ENCODE data around the gene LRFN5.

Gene LRFN5

DNA sequence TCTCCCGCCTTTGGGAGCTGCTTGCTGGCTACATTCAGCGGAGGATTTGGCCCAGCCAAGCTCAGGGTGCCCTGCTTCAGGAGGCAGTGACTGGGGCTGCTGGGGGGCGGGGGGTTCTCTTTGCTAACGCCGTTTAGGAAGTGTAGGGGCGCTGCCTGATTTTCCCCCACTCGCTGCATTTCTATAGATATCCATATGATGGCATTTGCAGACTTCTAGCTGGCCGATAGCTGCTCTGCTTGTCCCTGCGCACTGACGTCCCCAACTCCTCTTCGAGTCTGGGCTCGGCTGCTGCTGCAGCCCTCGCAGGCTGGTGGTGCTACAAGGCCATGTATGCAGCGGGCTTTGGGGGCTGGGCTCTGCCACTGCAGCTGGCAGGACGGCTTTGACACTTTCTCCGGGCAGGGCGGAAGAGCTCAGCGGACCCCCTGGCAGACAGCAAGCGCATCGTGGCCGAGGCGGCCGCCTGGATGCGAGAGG, 3.1 kb downstream of the LRFN5 start:
- Mint-ChIP-seq H3K27ac (no peak overlapping the region), H3K36me3 (no peaks in the 10 kb centered on the region), H3K27me3 (peaks cover 70% of the 10 kb centered on the region), H3K4me1 (peaks cover 23% of the 10 kb centered on the region), H3K9me3 (no peaks in the 10 kb centered on the region), H3K4me3 (no peak overlapping the region)
- no peak for ATAC-seq

DNA sequence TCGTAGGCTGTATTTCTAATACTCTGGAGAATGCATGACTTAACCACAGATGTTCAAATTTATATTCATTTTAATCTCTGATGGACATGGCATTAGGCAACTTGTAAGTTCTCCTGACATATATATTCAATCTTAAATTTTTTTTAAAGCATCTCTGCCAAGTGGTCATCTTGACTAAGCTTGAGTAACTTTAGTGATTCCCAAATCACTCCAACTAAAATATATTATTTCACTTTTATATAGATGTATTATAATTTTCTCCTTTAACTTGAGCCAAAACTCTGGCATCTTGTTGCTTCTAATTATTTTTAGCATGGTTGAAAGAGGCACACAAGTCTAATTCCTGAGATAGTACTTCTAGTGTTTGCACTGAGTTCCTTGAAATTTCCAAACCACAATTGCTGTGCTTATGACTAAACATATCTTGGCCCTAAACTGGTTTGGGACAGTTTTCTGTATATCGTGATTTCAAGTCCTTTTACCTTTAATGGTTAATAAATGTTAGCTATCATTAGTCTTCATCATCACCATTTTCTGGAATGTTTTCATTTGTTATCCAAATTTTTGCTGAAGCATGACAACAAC, 8.4 kb downstream of the LRFN5 start:
- Mint-ChIP-seq H3K9me3 (no peaks in the 10 kb centered on the region), H3K27me3 (peaks cover 17% of the 10 kb centered on the region), H3K36me3 (no peaks in the 10 kb centered on the region), H3K4me3 (no peak overlapping the region), H3K27ac (no peak overlapping the region), H3K4me1 (no peaks in the 10 kb centered on the region)
- no peak for ATAC-seq

DNA sequence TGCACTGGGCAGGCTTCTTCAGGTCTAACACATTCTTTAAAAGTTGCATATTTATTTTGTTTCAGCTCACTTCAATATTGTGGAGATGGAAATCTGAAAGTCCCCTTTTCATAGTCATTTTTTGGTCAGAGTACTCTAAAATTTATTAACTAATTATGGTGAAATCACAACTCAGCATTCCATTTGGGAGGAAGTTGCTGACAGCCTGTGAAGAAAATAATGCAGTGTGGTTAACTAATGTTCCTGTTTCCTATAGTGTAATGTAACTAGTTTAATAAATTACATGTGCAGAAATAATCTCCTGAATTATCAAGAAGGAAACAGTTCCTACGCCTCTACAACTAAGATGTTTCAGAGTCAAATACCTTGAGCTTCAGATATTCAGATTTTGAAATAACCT, 17.1 kb downstream of the LRFN5 start:
- ATAC-seq, result no peak
- Mint-ChIP-seq H3K36me3 (no peaks in the 10 kb centered on the region), H3K4me3 (no peak overlapping the region), H3K27ac (no peak overlapping the region), H3K27me3 (no peaks in the 10 kb centered on the region), H3K9me3 (no peaks in the 10 kb centered on the region), H3K4me1 (no peaks in the 10 kb centered on the region)

DNA sequence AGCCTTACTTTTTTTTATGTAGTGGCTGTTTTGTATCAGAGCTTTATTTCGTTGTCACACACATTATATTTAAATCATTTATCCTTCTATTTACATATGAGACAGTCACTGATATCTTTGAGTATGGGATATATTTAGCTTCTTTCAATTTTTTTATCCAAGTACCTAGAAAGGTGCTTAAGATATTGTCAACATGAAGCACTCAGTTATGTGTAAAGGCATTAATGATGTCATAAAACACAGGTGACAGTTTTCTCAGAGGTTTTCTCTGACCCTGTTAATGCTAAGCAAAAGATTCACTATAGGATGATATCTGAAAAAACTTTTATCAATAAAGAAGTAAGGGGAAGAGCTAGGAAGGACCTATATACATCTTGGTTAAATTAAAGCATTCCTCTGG, 23.2 kb downstream of the LRFN5 start:
- H3K9me3 Mint-ChIP-seq, result no peaks in the 10 kb centered on the region

DNA sequence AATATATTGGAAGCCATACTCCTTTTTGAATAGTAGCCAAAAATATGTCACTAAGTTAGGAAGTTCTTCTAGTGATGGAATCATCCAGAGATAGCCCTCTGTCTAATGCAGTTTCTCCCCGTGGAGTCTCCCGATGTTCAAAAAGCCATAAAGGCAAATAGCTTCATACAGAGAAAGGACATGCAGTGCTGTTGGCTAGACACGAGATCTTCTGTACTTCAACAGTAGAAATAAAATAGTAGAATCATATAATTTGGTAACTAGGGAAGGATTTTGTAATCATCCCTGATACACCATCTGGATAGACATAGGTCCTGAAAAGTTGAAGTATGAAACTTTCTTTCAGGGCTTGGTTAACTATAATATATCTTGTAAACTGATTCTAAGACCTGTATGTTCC, 27.6 kb downstream of the LRFN5 start:
- H3K36me3 Mint-ChIP-seq, result no peaks in the 10 kb centered on the region

More for the DNA sequence above, 23.2 kb downstream of the LRFN5 start:
- Mint-ChIP-seq H3K27me3 (no peaks in the 10 kb centered on the region), H3K4me1 (no peaks in the 10 kb centered on the region), H3K4me3 (no peak overlapping the region), H3K36me3 (no peaks in the 10 kb centered on the region), H3K27ac (no peak overlapping the region)
- ATAC-seq, result no peak

DNA sequence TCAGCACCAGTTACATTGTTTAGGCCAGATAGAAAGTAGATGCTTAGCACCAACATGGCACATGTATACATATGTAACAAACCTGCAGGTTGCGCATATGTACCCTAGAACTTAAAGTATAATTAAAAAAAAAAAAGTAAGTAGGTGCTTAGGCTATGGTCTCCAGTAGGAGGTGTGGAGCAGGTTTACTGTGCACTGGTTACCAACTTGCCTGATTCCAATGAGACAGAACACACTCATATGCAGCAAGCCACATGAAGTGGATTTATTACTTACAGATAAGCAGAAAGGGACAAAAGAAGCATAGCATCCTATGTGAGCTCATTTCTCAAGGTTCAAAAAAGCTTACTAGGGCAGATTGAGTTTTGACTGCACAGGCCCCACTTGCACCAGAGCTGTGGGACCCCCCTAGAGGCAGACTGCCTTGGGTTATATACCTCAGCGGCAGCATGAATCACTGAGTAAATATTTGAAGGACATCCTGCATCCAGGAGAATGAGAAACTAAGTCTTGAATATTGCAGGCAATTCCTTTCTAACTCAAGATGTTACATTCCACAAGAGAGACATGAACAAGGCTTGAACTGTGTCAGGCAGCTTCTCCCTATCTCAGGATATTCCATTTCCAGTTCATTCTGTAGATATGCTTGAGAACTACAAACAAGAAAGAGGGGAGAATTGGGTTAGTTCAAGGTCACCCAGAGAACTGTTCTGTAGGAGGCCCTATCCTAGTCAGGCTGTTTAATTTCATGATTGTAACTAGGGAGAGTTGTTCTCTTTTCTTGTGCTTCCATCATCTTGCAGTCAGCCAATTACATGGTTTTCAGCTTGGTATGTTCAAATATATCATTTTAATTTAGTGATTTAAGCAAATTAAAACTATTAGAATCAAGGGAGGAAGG, 30.1 kb downstream of the LRFN5 start:
- H3K27me3 Mint-ChIP-seq, result no peaks in the 10 kb centered on the region
- H3K27ac Mint-ChIP-seq, result no peak overlapping the region
- no peaks in the 10 kb centered on the region for H3K4me1 Mint-ChIP-seq
- H3K4me3 Mint-ChIP-seq, result no peak overlapping the region
- H3K36me3 Mint-ChIP-seq, result no peaks in the 10 kb centered on the region
- no peak for ATAC-seq
- H3K9me3 Mint-ChIP-seq, result no peaks in the 10 kb centered on the region

More for the DNA sequence above, 27.6 kb downstream of the LRFN5 start:
- no peaks in the 10 kb centered on the region for H3K9me3 Mint-ChIP-seq
- no peaks in the 10 kb centered on the region for H3K27me3 Mint-ChIP-seq
- ATAC-seq, result no peak
- no peak overlapping the region for H3K27ac Mint-ChIP-seq
- H3K4me1 Mint-ChIP-seq, result no peaks in the 10 kb centered on the region
- H3K4me3 Mint-ChIP-seq, result no peak overlapping the region

DNA sequence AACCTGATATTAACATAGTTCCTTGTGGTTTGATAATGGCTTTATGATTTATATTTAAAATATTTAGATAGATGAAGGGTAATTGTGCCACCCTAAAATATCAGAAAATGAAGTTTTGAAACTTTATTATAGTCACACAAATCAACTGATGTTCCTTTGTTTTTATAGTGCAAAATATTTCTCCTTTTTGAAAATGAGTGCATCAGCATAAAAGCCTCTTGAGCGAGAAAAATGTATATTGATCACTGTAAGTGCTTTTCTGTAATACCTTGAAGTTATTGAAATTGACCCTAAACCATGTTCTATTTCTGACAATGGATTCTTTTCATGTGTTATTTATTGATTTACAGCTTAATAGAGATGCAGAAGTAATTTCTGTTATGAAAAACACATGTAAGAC, 35.0 kb downstream of the LRFN5 start:
- ATAC-seq, result no peak
- Mint-ChIP-seq H3K36me3 (no peaks in the 10 kb centered on the region), H3K4me1 (no peaks in the 10 kb centered on the region), H3K4me3 (no peak overlapping the region), H3K27ac (no peak overlapping the region), H3K27me3 (no peaks in the 10 kb centered on the region), H3K9me3 (peaks cover 3% of the 10 kb centered on the region)

DNA sequence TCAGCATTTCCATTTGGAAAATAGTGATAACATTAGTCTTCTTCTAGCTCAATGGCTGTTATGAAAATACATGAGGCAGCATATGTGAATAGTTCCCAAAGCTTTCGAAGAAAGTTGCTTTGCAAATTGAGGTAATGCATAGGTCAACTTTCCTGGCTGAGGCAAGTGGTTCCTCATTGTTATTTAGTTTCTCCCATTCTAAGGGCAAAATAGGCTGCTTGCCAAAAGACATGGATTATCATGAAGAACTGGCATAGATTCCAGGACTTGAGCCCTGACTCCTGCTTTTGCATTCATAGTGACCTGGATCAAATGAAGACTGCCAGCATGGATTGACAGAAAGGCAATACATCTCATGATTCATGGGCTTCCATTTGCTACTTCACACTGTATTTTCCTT, 35.7 kb downstream of the LRFN5 start:
- Mint-ChIP-seq H3K4me1 (no peaks in the 10 kb centered on the region), H3K9me3 (peaks cover 3% of the 10 kb centered on the region), H3K4me3 (no peak overlapping the region), H3K27ac (no peak overlapping the region), H3K27me3 (no peaks in the 10 kb centered on the region), H3K36me3 (no peaks in the 10 kb centered on the region)
- ATAC-seq, result no peak

DNA sequence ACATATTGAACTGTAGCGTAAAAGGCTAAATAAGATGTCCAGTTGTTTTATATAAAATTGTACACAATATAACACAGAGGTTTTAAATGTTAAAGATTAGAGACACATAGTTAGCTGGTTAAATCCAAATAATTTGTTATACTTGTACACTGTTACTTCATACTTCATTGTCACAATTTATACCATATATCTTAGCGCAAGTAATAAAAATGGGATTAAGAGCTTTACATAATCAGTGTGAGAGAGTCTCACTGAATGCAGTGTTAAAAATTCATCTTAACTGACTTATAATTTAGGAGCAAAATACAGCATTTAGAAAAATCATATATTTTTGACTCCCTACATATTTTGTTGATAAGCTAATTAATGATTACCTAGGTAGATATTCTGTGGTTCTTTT, 36.1 kb downstream of the LRFN5 start:
- Mint-ChIP-seq H3K9me3 (peaks cover 3% of the 10 kb centered on the region), H3K4me1 (no peaks in the 10 kb centered on the region), H3K4me3 (no peak overlapping the region), H3K27me3 (no peaks in the 10 kb centered on the region), H3K36me3 (no peaks in the 10 kb centered on the region), H3K27ac (no peak overlapping the region)
- ATAC-seq, result no peak

DNA sequence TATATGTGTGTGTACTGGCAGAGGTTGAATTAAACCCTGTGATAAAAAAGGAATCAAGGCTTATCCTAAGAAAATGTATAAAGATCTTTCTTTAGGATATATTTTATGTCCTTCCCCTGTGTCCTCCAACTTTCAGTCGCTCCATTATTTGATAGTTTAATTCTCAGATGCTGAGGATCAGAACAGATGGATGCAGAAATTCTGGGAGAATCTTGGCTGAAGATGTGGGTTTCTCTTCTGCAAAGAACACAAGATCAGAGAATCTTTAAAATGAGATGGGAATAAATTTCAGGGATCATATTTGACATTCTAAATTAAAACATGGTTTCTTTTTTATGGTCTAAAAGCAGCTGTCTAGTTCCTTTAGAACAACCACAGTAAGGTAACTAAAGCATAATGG, 37.9 kb downstream of the LRFN5 start:
- Mint-ChIP-seq H3K36me3 (no peaks in the 10 kb centered on the region), H3K4me3 (no peak overlapping the region), H3K4me1 (no peaks in the 10 kb centered on the region), H3K27ac (no peak overlapping the region), H3K27me3 (no peaks in the 10 kb centered on the region), H3K9me3 (peaks cover 3% of the 10 kb centered on the region)
- no peak for ATAC-seq

DNA sequence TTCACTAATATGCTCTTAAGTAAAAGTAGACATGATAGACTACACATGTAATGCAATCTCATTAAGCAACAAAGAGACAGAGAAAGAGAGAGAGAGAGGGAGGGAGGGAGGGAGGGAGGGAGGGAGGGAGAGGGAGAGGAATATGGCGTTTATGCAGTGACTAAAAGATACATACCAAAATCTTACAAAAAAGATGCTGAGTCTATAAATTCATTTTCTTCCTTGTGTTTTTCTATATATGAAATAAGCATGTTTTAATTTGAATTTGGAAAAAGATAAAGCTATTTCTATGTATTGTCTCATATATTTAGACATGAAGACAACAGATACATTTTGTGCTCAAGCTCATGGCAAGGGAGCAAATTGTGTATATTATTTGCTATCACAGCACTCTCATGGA, 44.1 kb downstream of the LRFN5 start:
- H3K27me3 Mint-ChIP-seq, result no peaks in the 10 kb centered on the region
- peaks cover 3% of the 10 kb centered on the region for H3K9me3 Mint-ChIP-seq
- no peak overlapping the region for H3K27ac Mint-ChIP-seq
- H3K4me3 Mint-ChIP-seq, result no peak overlapping the region
- no peak for ATAC-seq
- no peaks in the 10 kb centered on the region for H3K4me1 Mint-ChIP-seq
- no peaks in the 10 kb centered on the region for H3K36me3 Mint-ChIP-seq

DNA sequence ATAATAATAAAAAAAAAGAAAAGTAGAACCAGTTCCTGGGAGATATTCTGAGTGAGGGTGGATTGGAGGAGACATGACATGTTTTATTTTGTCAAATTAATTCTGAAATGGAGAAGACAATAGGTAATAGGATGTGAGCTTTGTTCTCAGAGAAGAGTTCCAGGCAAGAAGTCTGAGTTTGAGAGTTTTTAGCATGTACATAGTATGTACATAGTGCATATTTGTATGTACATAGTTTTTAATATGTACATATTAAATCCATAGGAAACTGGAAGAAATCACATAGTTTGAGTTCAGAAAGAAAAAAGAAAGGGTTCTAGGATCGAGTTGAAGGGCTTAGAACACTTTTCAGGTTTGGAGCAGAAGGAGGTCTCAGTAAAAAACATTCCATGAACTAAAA, 47.5 kb downstream of the LRFN5 start:
- H3K36me3 Mint-ChIP-seq, result no peaks in the 10 kb centered on the region
- H3K9me3 Mint-ChIP-seq, result peaks cover 4% of the 10 kb centered on the region
- no peak overlapping the region for H3K4me3 Mint-ChIP-seq
- ATAC-seq, result no peak
- no peaks in the 10 kb centered on the region for H3K27me3 Mint-ChIP-seq
- H3K4me1 Mint-ChIP-seq, result no peaks in the 10 kb centered on the region
- H3K27ac Mint-ChIP-seq, result no peak overlapping the region

DNA sequence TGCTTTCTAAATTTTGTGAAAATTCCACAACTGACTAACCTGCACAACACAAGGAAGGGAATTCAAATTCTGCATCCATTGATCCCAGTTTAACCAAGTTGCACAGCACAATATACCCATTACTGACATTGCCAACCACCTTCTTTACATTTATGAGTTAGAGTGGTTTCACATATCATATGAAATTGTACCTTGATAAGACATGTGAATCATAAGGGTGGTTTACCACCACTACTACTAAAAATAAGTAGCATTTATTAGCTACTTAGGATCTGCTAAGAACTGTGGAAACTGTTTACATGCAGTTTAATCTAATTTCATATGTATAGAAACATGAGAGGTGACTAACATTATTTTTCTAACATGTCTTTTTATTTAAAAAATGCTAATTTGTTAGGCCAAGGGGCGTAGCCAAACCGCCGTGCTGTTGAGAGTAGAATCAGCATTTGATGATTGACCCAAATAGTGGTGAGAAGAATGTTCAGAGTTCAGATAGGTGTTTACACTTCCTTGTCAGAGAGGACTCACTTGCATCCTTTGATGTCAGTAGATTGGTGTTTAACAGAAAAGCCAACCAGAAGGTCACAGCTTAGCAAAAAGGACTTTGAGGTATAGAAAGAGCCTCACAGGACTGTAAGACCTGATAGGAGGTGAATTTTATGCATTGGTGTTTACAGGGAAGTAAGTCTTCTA, 56.2 kb downstream of the LRFN5 start:
- Mint-ChIP-seq H3K27me3 (no peaks in the 10 kb centered on the region), H3K9me3 (peaks cover 2% of the 10 kb centered on the region), H3K4me3 (no peak overlapping the region), H3K4me1 (no peaks in the 10 kb centered on the region), H3K36me3 (no peaks in the 10 kb centered on the region), H3K27ac (no peak overlapping the region)
- ATAC-seq, result no peak

DNA sequence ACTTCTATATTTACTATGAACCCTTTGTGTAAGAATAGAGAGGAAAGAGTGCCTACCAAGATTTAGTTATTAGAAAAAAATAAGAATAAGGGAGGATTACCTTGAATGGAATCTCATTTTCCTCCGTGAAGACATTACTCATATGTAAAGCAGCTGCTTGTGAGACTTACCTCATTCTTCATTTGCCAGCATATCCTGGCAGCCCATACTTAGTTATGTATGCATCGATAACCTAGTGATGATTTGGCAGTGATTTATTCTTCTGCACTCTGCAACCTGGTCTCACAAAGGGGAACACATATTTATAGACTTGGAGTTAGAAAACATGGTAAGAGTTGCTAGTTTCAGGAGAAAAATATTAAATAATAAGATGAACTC, 56.8 kb downstream of the LRFN5 start:
- no peak overlapping the region for H3K27ac Mint-ChIP-seq
- H3K4me3 Mint-ChIP-seq, result no peak overlapping the region
- no peaks in the 10 kb centered on the region for H3K4me1 Mint-ChIP-seq
- H3K36me3 Mint-ChIP-seq, result no peaks in the 10 kb centered on the region
- no peaks in the 10 kb centered on the region for H3K27me3 Mint-ChIP-seq
- peaks cover 2% of the 10 kb centered on the region for H3K9me3 Mint-ChIP-seq
- ATAC-seq, result no peak

DNA sequence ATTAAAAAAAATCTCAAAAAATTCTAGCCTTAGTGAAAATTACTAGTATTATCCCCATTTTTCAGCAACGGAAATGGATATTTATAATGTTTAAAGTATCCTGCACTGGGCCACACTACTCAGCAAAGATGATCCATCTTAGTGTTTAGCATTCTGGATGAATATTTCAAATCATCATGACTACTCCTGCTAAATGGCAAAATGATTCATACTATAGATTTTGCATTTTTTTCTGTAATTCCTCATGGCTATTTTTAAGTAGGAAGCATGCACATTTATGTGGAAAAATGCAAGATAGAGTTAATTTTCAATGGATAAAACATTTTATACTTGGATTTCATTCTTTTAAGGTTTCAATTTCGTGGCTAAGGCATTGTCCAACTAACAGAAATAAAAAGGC, 59.6 kb downstream of the LRFN5 start:
- no peak overlapping the region for H3K4me3 Mint-ChIP-seq
- no peaks in the 10 kb centered on the region for H3K4me1 Mint-ChIP-seq
- ATAC-seq, result no peak
- no peaks in the 10 kb centered on the region for H3K36me3 Mint-ChIP-seq
- H3K27me3 Mint-ChIP-seq, result no peaks in the 10 kb centered on the region
- no peak overlapping the region for H3K27ac Mint-ChIP-seq
- H3K9me3 Mint-ChIP-seq, result no peaks in the 10 kb centered on the region

DNA sequence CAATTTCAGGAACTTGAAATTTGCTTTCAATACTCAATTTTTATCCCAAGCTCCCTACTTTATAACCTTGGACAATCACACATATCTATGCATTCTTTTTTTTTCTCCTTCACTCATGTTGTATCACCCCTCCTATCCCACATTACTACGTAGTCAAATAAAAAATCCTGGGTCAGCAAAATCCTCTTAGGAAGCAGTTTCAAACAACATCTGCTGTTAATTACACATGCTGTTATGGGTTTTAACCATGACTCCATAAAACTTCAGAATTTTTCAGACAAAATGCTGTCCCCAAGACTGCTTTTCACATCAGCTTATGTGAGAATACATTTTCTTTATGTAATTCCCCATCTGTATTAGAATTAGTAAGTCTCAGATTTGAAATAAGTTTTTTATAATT, 61.7 kb downstream of the LRFN5 start:
- no peak overlapping the region for H3K4me3 Mint-ChIP-seq
- no peaks in the 10 kb centered on the region for H3K4me1 Mint-ChIP-seq
- no peak overlapping the region for H3K27ac Mint-ChIP-seq
- ATAC-seq, result no peak
- no peaks in the 10 kb centered on the region for H3K36me3 Mint-ChIP-seq
- H3K27me3 Mint-ChIP-seq, result no peaks in the 10 kb centered on the region
- H3K9me3 Mint-ChIP-seq, result no peaks in the 10 kb centered on the region
